Liver (tissue), 9 donors: ENCODE results near the gene PREX1. TPM values are rescaled to one million over a fixed set of nuclear protein-coding genes. Genes with fewer than 3 reads are reported as not detected.

Experiments used
- DNase-seq: peaks from one replicate; pipeline ENCODE4 v3.0.0-alpha.2; 2017; ENCODE audit warnings: low spot score
- H3K27ac ChIP-seq, 2 donors: one replicate each; pipeline ENCODE4 v1.7.0; 2013; ENCODE audit warnings: inconsistent platforms in 2 of 2, low read length in 2 of 2, control low read depth in 1 of 2, low read depth in 1 of 2, mild to moderate bottlenecking in 1 of 2
- H3K27me3 ChIP-seq, 4 donors: one replicate each; pipeline versions ENCODE4 v1.6.1 to v1.7.0; 2013; ENCODE audit warnings: low read length in 3 of 4, inconsistent platforms in 1 of 4, mild to moderate bottlenecking in 1 of 4, moderate library complexity in 1 of 4; ENCODE audit not compliant: control insufficient read depth in 4 of 4, insufficient read depth in 4 of 4
- H3K36me3 ChIP-seq, 4 donors: one replicate each; pipeline versions ENCODE4 v1.6.1 to v1.7.0; 2013; ENCODE audit warnings: low read length in 3 of 4, mild to moderate bottlenecking in 3 of 4, low read depth in 1 of 4, moderate library complexity in 1 of 4; ENCODE audit not compliant: control insufficient read depth in 4 of 4, insufficient read depth in 3 of 4
- H3K4me1 ChIP-seq, 4 donors: one replicate each; pipeline versions ENCODE4 v1.6.1 to v1.7.0; 2013; ENCODE audit warnings: low read length in 3 of 4, mild to moderate bottlenecking in 3 of 4, moderate library complexity in 1 of 4; ENCODE audit not compliant: control insufficient read depth in 4 of 4, insufficient read depth in 4 of 4
- H3K4me3 ChIP-seq, 3 donors: one replicate each; pipeline versions ENCODE4 v1.6.1 to v1.7.0; 2013; ENCODE audit warnings: low read length in 3 of 3, control low read depth in 1 of 3, low read depth in 1 of 3, mild to moderate bottlenecking in 1 of 3
- H3K9ac ChIP-seq, 2 donors: one replicate each; pipeline ENCODE4 v1.7.0; 2013; ENCODE audit warnings: low read length in 2 of 2, mild to moderate bottlenecking in 2 of 2, moderate library complexity in 2 of 2, control low read depth in 1 of 2, low read depth in 1 of 2
- H3K9me3 ChIP-seq, 4 donors: one replicate each; pipeline versions ENCODE4 v1.6.1 to v1.7.0; 2013; ENCODE audit warnings: low read length in 3 of 4; ENCODE audit not compliant: control insufficient read depth in 4 of 4
- ATF3 ChIP-seq: IDR thresholded peaks from 2 replicates; pipeline ENCODE4 v1.6.1; 2016; ENCODE audit warnings: antibody characterized with exemption
- CTCF ChIP-seq: fragments of 150-350 bp; IDR thresholded peaks from 2 replicates; pipeline ENCODE4 v1.5.1; 2017; ENCODE audit warnings: improper control_type of control experiment, low read depth, low read length; ENCODE audit not compliant: missing input control
- EGR1 ChIP-seq, 2 donors: IDR thresholded peaks; 2 replicates each; pipeline ENCODE4 v1.6.1; 2016 to 2018; ENCODE audit warnings: antibody characterized with exemption in 2 of 2, low read depth in 2 of 2
- FOXA1 ChIP-seq: IDR thresholded peaks from 2 replicates; pipeline ENCODE4 v1.6.1; 2016; ENCODE audit warnings: antibody characterized with exemption
- FOXA2 ChIP-seq: IDR thresholded peaks from 2 replicates; pipeline ENCODE4 v1.6.1; 2016; ENCODE audit warnings: antibody characterized with exemption
- GABPA ChIP-seq, 2 donors: IDR thresholded peaks in 1 of 2; conservative IDR thresholded peaks in 1 of 2; 2 replicates each; pipeline ENCODE4 v1.6.1; 2016; ENCODE audit warnings: antibody characterized with exemption in 2 of 2, mild to moderate bottlenecking in 1 of 2, moderate library complexity in 1 of 2
- HNF4A ChIP-seq, 2 donors: conservative IDR thresholded peaks; 2 replicates each; pipeline ENCODE4 v1.6.1; 2016; ENCODE audit warnings: antibody characterized with exemption in 2 of 2, mild to moderate bottlenecking in 2 of 2
- HNF4G ChIP-seq: IDR thresholded peaks from 2 replicates; pipeline ENCODE4 v1.6.1; 2016; ENCODE audit warnings: antibody characterized with exemption
- JUND ChIP-seq, 2 donors: IDR thresholded peaks; 2 replicates each; pipeline ENCODE4 v1.6.1; 2016; ENCODE audit warnings: antibody characterized with exemption in 2 of 2
- MAX ChIP-seq: IDR thresholded peaks from 2 replicates; pipeline ENCODE4 v1.6.1; 2016; ENCODE audit warnings: antibody characterized with exemption
- NR2F2 ChIP-seq: IDR thresholded peaks from 2 replicates; pipeline ENCODE4 v1.6.1; 2016; ENCODE audit warnings: antibody characterized with exemption
- RAD21 ChIP-seq, 2 donors: IDR thresholded peaks; 2 replicates each; pipeline ENCODE4 v1.6.1; 2016; ENCODE audit warnings: antibody characterized with exemption in 2 of 2, mild to moderate bottlenecking in 2 of 2
- REST ChIP-seq: IDR thresholded peaks from 2 replicates; pipeline ENCODE4 v1.6.1; 2016; ENCODE audit warnings: antibody characterized with exemption, mild to moderate bottlenecking
- RXRA ChIP-seq, 2 donors: IDR thresholded peaks; 2 replicates each; pipeline ENCODE4 v1.6.1; 2017 to 2018; ENCODE audit warnings: antibody characterized with exemption in 2 of 2, mild to moderate bottlenecking in 1 of 2
- SP1 ChIP-seq: IDR thresholded peaks from 2 replicates; pipeline ENCODE4 v1.6.1; 2018; ENCODE audit warnings: antibody characterized with exemption, mild to moderate bottlenecking
- TAF1 ChIP-seq: conservative IDR thresholded peaks from 2 replicates; pipeline ENCODE4 v1.6.1; 2016; ENCODE audit warnings: antibody characterized with exemption, mild to moderate bottlenecking
- YY1 ChIP-seq: IDR thresholded peaks from 2 replicates; pipeline ENCODE4 v1.6.1; 2016; ENCODE audit warnings: antibody characterized with exemption, mild to moderate bottlenecking
- WGBS: extraction: QIAGEN DNeasy Blood & Tissue Kit; methylation state at CpG from one replicate; pipeline ENCODE4 v1.1.7; 2013; 5-methylcytosine and 5-hydroxymethylcytosine counted together
- polyA plus RNA-seq, 2 donors: library from polyadenylated mRNA; stranded (reverse) in 1 of 2; unstranded in 1 of 2; fragments of 200-250 nt in 1 of 2; fragments of >200 nt in 1 of 2; fragmentation: Nextera tagmentation in 1 of 2; extraction: Ambion mirVana in 1 of 2; gene quantifications; one replicate each; pipeline versions ENCODE4 v1.2.1 to v1.2.3, GENCODE V29; 2013 to 2015
- total RNA-seq, 2 donors: library from RNA; depleted of rRNA; stranded (reverse); fragments of >200 nt; gene quantifications; one replicate each; pipeline ENCODE4 v1.2.3, GENCODE V29; 2014
- donor health status: healthy.
- donor health status: healthy.
- donor health status: healthy.
- donor health status: healthy.
- donor health status: healthy.

Gene PREX1
- total and polyA plus RNA-seq, 4 donors = 2.2 to 18.0 (median 10.8) TPM

- WGBS = 94% methylated on average over 2 of the region's 2 CpGs
- no peak for DNase-seq
- Histone ChIP-seq H3K4me1 (no peaks in the 10 kb centered on the region), H3K27me3 (no peaks in the 10 kb centered on the region), H3K4me3 (no peak overlapping the region), H3K36me3 (peaks cover 0 to 22% (median 7%) of the 10 kb centered on the region in 4 donors), H3K9ac (no peak overlapping the region), H3K27ac (no peak overlapping the region), H3K9me3 (no peaks in the 10 kb centered on the region)
- TF ChIP-seq REST = no peak
- TF ChIP-seq RAD21 (IDR thresholded peaks at IDR 0.05) = no peak
- no peak for TF ChIP-seq YY1
- no peak for TF ChIP-seq HNF4A (conservative IDR thresholded peaks at IDR 0.05)
- TF ChIP-seq GABPA (IDR thresholded peaks at IDR 0.05 in 1 of 2, conservative IDR thresholded peaks at IDR 0.05 in 1 of 2) = no peak
- TF ChIP-seq FOXA2 = no peak
- TF ChIP-seq TAF1 = no peak
- no peak for TF ChIP-seq CTCF
- TF ChIP-seq SP1 = no peak
- TF ChIP-seq ATF3 = no peak
- no peak for TF ChIP-seq NR2F2
- TF ChIP-seq FOXA1 = no peak
- TF ChIP-seq RXRA (IDR thresholded peaks at IDR 0.05) = no peak
- TF ChIP-seq HNF4G = no peak
- no peak for TF ChIP-seq MAX
Measured at GRCh38 chr20:48640871-48641270, 186.9 kb downstream of the PREX1 start.

- DNase-seq = no peak
- no peak overlapping the region for H3K27ac ChIP-seq
- no peaks in the 10 kb centered on the region for H3K4me1 ChIP-seq
- WGBS = 93% methylated on average over 5 of the region's 5 CpGs
- H3K9ac ChIP-seq = no peak overlapping the region
- H3K27me3 ChIP-seq = no peaks in the 10 kb centered on the region
- no peaks in the 10 kb centered on the region for H3K9me3 ChIP-seq
- H3K36me3 ChIP-seq = peaks cover 0 to 14% (median 6%) of the 10 kb centered on the region in 4 donors
- H3K4me3 ChIP-seq = no peak overlapping the region
- TF ChIP-seq ATF3 = no peak
- TF ChIP-seq FOXA2 = no peak
- TF ChIP-seq CTCF = no peak
- no peak for TF ChIP-seq JUND (IDR thresholded peaks at IDR 0.05)
- no peak for TF ChIP-seq FOXA1
- no peak for TF ChIP-seq REST
- no peak for TF ChIP-seq YY1
- TF ChIP-seq NR2F2 = no peak
- TF ChIP-seq HNF4G = no peak
- no peak for TF ChIP-seq RXRA (IDR thresholded peaks at IDR 0.05)
- TF ChIP-seq TAF1 = no peak
- no peak for TF ChIP-seq RAD21 (IDR thresholded peaks at IDR 0.05)
- TF ChIP-seq SP1 = no peak
- no peak for TF ChIP-seq EGR1 (IDR thresholded peaks at IDR 0.05; ENCODE audit: low read depth in 2 of 2)
Measured at GRCh38 chr20:48639899-48640298, 187.9 kb downstream of the PREX1 start.
